ENCODE data around the gene ING5.

Gene ING5

GRCh38 chr2:241776336-241777169 is 74.7 kb downstream of the ING5 start, which contains the start of gene GAL3ST2:
Gene GAL3ST2 (plus strand): TSS chr2:241776822. CDS start chr2:241776956, 134 bp downstream.
- DNase-seq (ENCODE audit: low read depth): no peak

GRCh38 chr2:241777170-241777685 is 75.4 kb downstream of the ING5 start:
- DNase-seq (ENCODE audit: low read depth): no peak

- no peak for DNase-seq (ENCODE audit: low read depth)
Measured at GRCh38 chr2:241777686-241778627, 76.1 kb downstream of the ING5 start.

Measured in GM04503 (cell line).